Astrocyte of the spinal cord (primary cell): ENCODE results near the gene TCEA2.

Experiments
- DNase-seq: peaks from one replicate; pipeline ENCODE4 v3.0.0; 2011; ENCODE audit warnings: low read depth, low spot score
- H3K4me3 ChIP-seq: 2 replicates; pipeline ENCODE4 v1.5.1; 2011; ENCODE audit warnings: low read depth, mild to moderate bottlenecking, low read length, moderate library complexity
- CTCF ChIP-seq: IDR thresholded peaks from 2 replicates; pipeline ENCODE4 v1.5.1; 2012; ENCODE audit warnings: low read depth, mild to moderate bottlenecking, low read length, inconsistent platforms
- in situ Hi-C: cut with HindIII; loops from 2 replicates; pipeline ENCODE4 v1.10.0; 2017; ENCODE audit warnings: low sequenced_read_pairs

TCEA2 gene

DNA sequence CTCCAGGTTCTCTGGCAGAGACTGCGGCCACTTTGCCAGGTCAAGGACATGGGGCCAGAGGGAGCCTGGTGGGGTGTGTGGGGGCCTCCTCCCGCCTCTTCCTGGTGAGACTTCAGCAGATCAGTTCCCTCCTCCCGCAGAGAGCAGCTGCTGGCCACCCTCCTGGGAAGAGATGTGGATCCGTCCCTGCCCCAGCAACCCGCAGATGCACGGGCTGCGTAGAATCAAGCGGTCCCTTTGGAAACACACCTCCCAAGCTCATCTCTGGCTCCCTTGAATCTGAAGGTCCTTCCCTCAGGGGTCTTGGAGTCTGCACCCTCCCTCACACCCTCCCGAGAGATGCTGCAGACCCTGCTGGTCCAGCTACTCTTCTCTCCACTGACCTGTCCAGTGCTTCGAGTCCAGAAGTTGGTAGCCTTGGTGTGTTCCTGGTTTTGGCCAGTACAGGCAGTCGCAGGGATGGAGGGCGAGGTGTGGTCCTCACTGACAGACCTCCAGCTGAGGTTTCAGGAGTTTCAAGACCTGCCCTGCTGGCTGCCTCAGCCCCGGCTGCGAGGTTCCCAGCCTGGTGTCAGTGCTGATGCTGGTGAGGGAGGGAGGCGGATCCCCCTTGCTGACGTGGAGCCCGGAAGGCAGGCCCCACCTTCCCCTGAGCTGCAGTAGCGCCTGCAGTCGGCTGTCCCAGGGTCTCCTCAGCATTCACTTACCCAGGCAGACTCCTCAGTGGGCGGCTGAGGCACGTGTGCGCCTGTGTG is 44.2 kb downstream of the TCEA2 start, which contains the start of gene NPBWR2:
Gene NPBWR2 (minus strand): TSS at position 585 of the 755 bp plus-strand sequence. CDS start 734 bp downstream, outside the sequence.
- no peak for TF ChIP-seq CTCF
- in situ Hi-C loops: no loop called here
- no peak within 1 kb of the TSS for H3K4me3 ChIP-seq
- no peak for DNase-seq

- in situ Hi-C loops: no loop called here
- no peak for DNase-seq
- no peak overlapping the region for H3K4me3 ChIP-seq
- TF ChIP-seq CTCF: no peak
Observed at GRCh38 chr20:64107736-64108457, 44.9 kb downstream of the TCEA2 start.

GRCh38 chr20:64108731-64109681 is 46.0 kb downstream of the TCEA2 start:
- DNase-seq: no peak
- no peak overlapping the region for H3K4me3 ChIP-seq
- TF ChIP-seq CTCF: no peak
- in situ Hi-C loops: no loop called here

GRCh38 chr20:64109831-64110391 is 46.9 kb downstream of the TCEA2 start:
- no peak overlapping the region for H3K4me3 ChIP-seq
- in situ Hi-C loops: no loop called here
- no peak for TF ChIP-seq CTCF
- no peak for DNase-seq

- no peak for TF ChIP-seq CTCF
- DNase-seq: no peak
- H3K4me3 ChIP-seq: no peak overlapping the region
- in situ Hi-C loops: no loop called here
Observed at GRCh38 chr20:64110411-64111068, 47.5 kb downstream of the TCEA2 start.
